Right kidney (tissue), 1 donor: ENCODE data around the gene PDE3B.
"Not testable (repeated sequence)": the region's sequence is repeated elsewhere in the genome, so short reads cannot be mapped to it uniquely, and the experiment has no call there.

Source experiments
- DNase-seq: peaks from one replicate; pipeline ENCODE4 v3.0.0-alpha.2; 2016

Gene PDE3B

GRCh38 chr11:14677146-14677545, 33.5 kb downstream of the PDE3B start:
- no peak for DNase-seq

GRCh38 chr11:14678350-14678749, 34.7 kb downstream of the PDE3B start:
- no peak for DNase-seq

- DNase-seq, result no peak
Observed at GRCh38 chr11:14679662-14680061, 36.1 kb downstream of the PDE3B start.

- not testable (repeated sequence) for DNase-seq
Observed at GRCh38 chr11:14684234-14684915, 40.8 kb downstream of the PDE3B start.

GRCh38 chr11:14687456-14687855, 43.9 kb downstream of the PDE3B start:
- no peak for DNase-seq

- DNase-seq, result no peak
Observed at GRCh38 chr11:14687943-14688627, 44.5 kb downstream of the PDE3B start.

- DNase-seq, result not testable (repeated sequence)
Observed at GRCh38 chr11:14695656-14696055, 52.1 kb downstream of the PDE3B start.

- DNase-seq, result no peak
Observed at GRCh38 chr11:14698771-14699170, 55.2 kb downstream of the PDE3B start.

- DNase-seq, result no peak
Observed at GRCh38 chr11:14700593-14700992, 57.0 kb downstream of the PDE3B start.

- no peak for DNase-seq
Observed at GRCh38 chr11:14702760-14703159, 59.2 kb downstream of the PDE3B start.

- DNase-seq, result no peak
Observed at GRCh38 chr11:14703731-14704130, 60.1 kb downstream of the PDE3B start.

- no peak for DNase-seq
Observed at GRCh38 chr11:14705067-14705466, 61.5 kb downstream of the PDE3B start.

GRCh38 chr11:14713496-14714244, 70.1 kb downstream of the PDE3B start:
- DNase-seq, result no peak

- DNase-seq, result not testable (repeated sequence)
Observed at GRCh38 chr11:14715669-14716068, 72.1 kb downstream of the PDE3B start.

GRCh38 chr11:14722496-14722895, 78.9 kb downstream of the PDE3B start:
- no peak for DNase-seq

- DNase-seq, result no peak
Observed at GRCh38 chr11:14725150-14725549, 81.5 kb downstream of the PDE3B start.

- DNase-seq, result no peak
Observed at GRCh38 chr11:14727215-14727614, 83.6 kb downstream of the PDE3B start.

- no peak for DNase-seq
Observed at GRCh38 chr11:14727746-14728145, 84.1 kb downstream of the PDE3B start.

- not testable (repeated sequence) for DNase-seq
Observed at GRCh38 chr11:14740539-14740938, 96.9 kb downstream of the PDE3B start.

- no peak for DNase-seq
Observed at GRCh38 chr11:14741195-14741594, 97.6 kb downstream of the PDE3B start.

GRCh38 chr11:14742849-14743559, 99.4 kb downstream of the PDE3B start:
- DNase-seq, result no peak

GRCh38 chr11:14743667-14744066, 100.1 kb downstream of the PDE3B start:
- not testable (repeated sequence) for DNase-seq
